HG02943 (cell line): ENCODE results near the gene MCOLN2.
"Not testable (repeated sequence)": the region's sequence is repeated elsewhere in the genome, so short reads cannot be mapped to it uniquely, and the experiment has no call there.

Experiments
- ATAC-seq: cut with Tn5 transposase; IDR thresholded peaks from one replicate; pipeline ENCODE4 v1.9.1; 2021; ENCODE audit warnings: mild to moderate bottlenecking, low read depth, moderate library complexity; ENCODE audit not compliant: unreplicated experiment

Gene MCOLN2

GRCh38 chr1:84946631-84947030 is 50.3 kb downstream of the MCOLN2 start:
- no peak for ATAC-seq

- ATAC-seq = peak; percentile 87
These were observed 52.0 kb downstream of the MCOLN2 start for GRCh38 chr1:84944767-84945486.

GRCh38 chr1:84941843-84942242 is 55.1 kb downstream of the MCOLN2 start:
- ATAC-seq = no peak

- no peak for ATAC-seq
These were observed 56.4 kb downstream of the MCOLN2 start for GRCh38 chr1:84940481-84940880.

- no peak for ATAC-seq
These were observed 57.2 kb downstream of the MCOLN2 start for GRCh38 chr1:84939761-84940160.

GRCh38 chr1:84939151-84939550 is 57.8 kb downstream of the MCOLN2 start:
- ATAC-seq = no peak

GRCh38 chr1:84936116-84936810 is 60.6 kb downstream of the MCOLN2 start:
- ATAC-seq = no peak

GRCh38 chr1:84933011-84933611 is 63.8 kb downstream of the MCOLN2 start:
- ATAC-seq = no peak

GRCh38 chr1:84930831-84931230 is 66.1 kb downstream of the MCOLN2 start:
- no peak for ATAC-seq

- ATAC-seq = no peak
These were observed 66.6 kb downstream of the MCOLN2 start for GRCh38 chr1:84930329-84930728.

GRCh38 chr1:84929581-84929980 is 67.3 kb downstream of the MCOLN2 start:
- no peak for ATAC-seq

GRCh38 chr1:84928979-84929378 is 67.9 kb downstream of the MCOLN2 start:
- ATAC-seq = no peak

- no peak for ATAC-seq
These were observed 73.6 kb downstream of the MCOLN2 start for GRCh38 chr1:84923317-84923716.

GRCh38 chr1:84920159-84920558 is 76.8 kb downstream of the MCOLN2 start:
- ATAC-seq = no peak

- ATAC-seq = no peak
These were observed 77.4 kb downstream of the MCOLN2 start for GRCh38 chr1:84919461-84919970.

GRCh38 chr1:84918726-84919336 is 78.1 kb downstream of the MCOLN2 start:
- ATAC-seq = no peak

- ATAC-seq = no peak
These were observed 80.0 kb downstream of the MCOLN2 start for GRCh38 chr1:84916897-84917296.

- ATAC-seq = no peak
These were observed 83.4 kb downstream of the MCOLN2 start for GRCh38 chr1:84913555-84913892.

GRCh38 chr1:84912726-84913554 is 84.0 kb downstream of the MCOLN2 start:
- no peak for ATAC-seq

- ATAC-seq = not testable (repeated sequence)
These were observed 88.0 kb downstream of the MCOLN2 start for GRCh38 chr1:84908746-84909464.
